HG03095 (cell line): ENCODE measurements around the gene ABCA9.
"Not testable (repeated sequence)": the region's sequence is repeated elsewhere in the genome, so short reads cannot be mapped to it uniquely, and the experiment has no call there.

Experiments used
- ATAC-seq: cut with Tn5 transposase; IDR thresholded peaks from one replicate; pipeline ENCODE4 v1.9.1; 2021; ENCODE audit warnings: moderate library complexity; ENCODE audit not compliant: unreplicated experiment

ABCA9 gene, protein sequence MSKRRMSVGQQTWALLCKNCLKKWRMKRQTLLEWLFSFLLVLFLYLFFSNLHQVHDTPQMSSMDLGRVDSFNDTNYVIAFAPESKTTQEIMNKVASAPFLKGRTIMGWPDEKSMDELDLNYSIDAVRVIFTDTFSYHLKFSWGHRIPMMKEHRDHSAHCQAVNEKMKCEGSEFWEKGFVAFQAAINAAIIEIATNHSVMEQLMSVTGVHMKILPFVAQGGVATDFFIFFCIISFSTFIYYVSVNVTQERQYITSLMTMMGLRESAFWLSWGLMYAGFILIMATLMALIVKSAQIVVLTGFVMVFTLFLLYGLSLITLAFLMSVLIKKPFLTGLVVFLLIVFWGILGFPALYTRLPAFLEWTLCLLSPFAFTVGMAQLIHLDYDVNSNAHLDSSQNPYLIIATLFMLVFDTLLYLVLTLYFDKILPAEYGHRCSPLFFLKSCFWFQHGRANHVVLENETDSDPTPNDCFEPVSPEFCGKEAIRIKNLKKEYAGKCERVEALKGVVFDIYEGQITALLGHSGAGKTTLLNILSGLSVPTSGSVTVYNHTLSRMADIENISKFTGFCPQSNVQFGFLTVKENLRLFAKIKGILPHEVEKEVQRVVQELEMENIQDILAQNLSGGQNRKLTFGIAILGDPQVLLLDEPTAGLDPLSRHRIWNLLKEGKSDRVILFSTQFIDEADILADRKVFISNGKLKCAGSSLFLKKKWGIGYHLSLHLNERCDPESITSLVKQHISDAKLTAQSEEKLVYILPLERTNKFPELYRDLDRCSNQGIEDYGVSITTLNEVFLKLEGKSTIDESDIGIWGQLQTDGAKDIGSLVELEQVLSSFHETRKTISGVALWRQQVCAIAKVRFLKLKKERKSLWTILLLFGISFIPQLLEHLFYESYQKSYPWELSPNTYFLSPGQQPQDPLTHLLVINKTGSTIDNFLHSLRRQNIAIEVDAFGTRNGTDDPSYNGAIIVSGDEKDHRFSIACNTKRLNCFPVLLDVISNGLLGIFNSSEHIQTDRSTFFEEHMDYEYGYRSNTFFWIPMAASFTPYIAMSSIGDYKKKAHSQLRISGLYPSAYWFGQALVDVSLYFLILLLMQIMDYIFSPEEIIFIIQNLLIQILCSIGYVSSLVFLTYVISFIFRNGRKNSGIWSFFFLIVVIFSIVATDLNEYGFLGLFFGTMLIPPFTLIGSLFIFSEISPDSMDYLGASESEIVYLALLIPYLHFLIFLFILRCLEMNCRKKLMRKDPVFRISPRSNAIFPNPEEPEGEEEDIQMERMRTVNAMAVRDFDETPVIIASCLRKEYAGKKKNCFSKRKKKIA (N-terminal part only)

GRCh38 chr17:69060822-69061221 is at the start of gene ABCA9:
TSS of gene ABCA9 (minus strand) at chr17:69060927. CDS start at chr17:69051126, 9,801 bp downstream.
- no peak for ATAC-seq

DNA sequence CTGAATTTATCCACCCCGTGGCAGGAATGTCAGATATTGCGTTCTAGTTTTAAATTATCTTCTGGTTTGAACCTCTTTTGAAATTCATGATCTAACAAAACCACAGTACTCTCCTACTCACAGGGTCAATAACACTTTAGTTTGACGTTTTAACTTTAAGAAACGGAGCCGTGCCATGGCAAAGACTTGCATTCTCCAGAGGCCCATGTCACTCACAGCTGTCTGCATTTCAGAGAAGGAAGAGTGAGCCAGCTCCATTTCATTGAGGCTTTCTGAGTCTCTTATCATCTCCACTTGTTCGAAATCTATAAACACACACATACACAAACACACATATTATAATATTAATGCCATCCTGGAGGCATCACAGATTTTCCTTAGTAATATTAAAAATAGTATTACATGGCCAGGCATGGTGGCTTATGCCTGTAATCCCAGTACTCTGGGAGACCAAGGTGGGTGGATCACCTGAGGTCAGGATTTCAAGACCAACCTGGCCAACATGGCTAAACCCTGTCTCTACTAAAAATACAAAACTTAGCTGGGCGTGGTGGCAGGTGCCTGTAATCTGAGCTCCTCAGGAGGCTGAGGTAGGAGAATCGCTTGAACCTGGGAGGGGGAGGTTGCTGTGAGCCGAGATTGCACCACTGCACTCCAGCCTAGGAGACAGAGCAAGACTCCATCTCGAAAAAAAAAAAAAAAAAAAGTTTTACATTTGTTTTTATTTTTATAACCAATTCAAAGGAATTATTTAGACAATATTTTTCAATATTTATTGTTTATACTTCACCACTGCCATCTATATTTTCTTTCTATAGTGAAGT is 45.4 kb upstream of the ABCA9 start:
- no peak for ATAC-seq

GRCh38 chr17:69103557-69104233 is 43.0 kb upstream of the ABCA9 start:
- ATAC-seq, result no peak

- no peak for ATAC-seq
These were observed 37.9 kb upstream of the ABCA9 start for GRCh38 chr17:69098625-69099024.

DNA sequence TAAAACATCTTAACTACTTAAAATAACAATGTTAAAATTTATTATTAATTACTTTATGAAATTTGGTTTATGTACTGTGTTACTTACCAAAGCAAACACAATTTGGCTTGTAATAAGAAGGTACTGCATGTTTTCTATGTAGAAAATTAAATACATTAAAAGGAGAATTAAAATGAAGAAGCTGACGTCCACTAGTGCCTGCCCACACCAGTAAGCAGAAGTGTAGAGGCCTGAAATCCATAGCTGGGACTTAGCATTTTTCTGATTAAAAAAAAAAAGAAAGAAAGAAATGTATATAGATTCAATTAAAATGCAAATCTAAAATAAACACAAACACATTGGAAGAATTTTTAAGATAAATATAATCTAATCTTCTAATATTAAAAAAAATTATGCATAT is 35.8 kb upstream of the ABCA9 start:
- ATAC-seq, result no peak

DNA sequence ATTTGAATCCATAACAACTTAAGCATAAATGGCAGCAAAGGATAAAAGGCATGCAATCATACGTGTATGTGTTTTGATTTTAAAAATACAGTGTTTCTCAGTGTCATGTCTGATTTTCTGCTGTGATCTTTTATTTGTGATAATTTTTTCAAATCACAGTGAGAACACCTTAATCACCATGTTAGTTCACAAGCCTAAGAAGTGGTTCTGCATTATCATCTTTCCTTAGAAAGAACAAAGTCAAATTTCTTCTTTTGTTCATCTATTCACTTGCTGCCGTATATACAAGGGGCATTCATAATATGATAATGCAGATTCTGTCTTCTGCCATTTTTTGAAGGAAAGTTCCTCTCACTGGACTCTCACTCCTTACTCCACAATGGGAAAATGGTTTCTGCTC is 33.3 kb upstream of the ABCA9 start:
- ATAC-seq, result no peak

GRCh38 chr17:69093279-69093789 is 32.6 kb upstream of the ABCA9 start:
- ATAC-seq, result no peak

GRCh38 chr17:69090365-69090764 is 29.6 kb upstream of the ABCA9 start:
- no peak for ATAC-seq

- ATAC-seq, result no peak
These were observed 28.0 kb upstream of the ABCA9 start for GRCh38 chr17:69088643-69089200.

GRCh38 chr17:69086641-69087040 is 25.9 kb upstream of the ABCA9 start:
- no peak for ATAC-seq

GRCh38 chr17:69084911-69085310 is 24.2 kb upstream of the ABCA9 start:
- no peak for ATAC-seq

DNA sequence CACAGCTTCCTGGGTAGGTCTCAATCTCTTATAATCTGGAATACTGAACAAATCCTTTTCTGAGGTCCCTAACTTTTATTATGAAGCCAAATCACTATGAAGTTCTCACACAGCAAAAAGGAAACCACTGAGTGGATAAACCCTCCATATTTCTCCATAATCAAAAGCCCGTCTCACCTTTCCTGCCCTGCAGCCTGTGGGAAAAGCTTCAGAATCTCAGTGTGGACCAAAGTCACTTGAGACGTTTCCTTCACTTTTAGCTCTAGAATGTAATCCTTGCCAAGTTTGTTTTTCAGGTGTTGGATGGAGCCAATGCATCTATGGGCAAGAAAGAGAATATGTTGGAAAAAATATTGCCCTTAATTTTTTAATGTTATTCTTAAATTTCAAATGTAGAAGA is 22.0 kb upstream of the ABCA9 start:
- no peak for ATAC-seq

DNA sequence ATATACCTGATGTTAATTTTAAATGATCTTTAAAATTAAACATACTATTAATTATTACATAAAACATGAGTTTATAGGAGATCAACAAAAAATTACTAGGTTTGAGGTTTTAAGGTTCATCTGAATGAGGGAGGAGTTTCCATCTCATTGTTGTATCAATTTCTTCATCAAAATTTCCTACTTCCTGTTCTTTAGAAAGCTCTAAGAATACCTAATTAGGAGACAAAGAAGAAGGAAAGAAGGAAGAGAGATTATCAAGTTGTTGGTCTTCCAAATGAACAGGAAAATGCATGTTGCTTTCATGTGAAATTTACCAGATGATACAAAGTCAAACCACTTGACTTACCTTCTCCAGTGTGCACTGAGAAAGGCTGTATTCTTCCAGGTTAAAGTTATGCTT is 18.1 kb upstream of the ABCA9 start:
- no peak for ATAC-seq

DNA sequence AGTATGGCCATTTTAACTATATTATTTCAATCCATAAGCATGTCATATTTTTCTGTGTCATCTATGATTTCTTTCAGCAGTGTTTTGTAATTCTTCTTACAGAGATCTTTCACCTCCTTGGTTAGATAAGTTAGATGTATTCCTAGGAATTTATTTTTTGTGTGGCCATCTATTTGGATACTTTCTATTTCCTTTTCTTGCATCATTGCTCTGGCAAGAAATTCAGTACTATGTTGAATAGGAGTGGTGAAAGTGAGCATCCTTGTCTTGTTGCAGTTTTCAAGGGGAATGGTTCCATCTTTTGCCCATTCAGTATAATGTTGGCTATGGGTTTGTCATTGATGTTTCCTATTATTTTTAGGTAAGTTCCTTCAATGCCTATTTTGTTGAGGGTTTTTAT is 15.1 kb upstream of the ABCA9 start:
- ATAC-seq, result no peak

- not testable (repeated sequence) for ATAC-seq
These were observed 12.7 kb upstream of the ABCA9 start for GRCh38 chr17:69073392-69073791.

- ATAC-seq, result not testable (repeated sequence)
These were observed 12.1 kb upstream of the ABCA9 start for GRCh38 chr17:69072803-69073256.

- ATAC-seq, result not testable (repeated sequence)
These were observed 10.5 kb upstream of the ABCA9 start for GRCh38 chr17:69071233-69071586.

GRCh38 chr17:69070378-69071232 is 9.9 kb upstream of the ABCA9 start:
- not testable (repeated sequence) for ATAC-seq
